ENCODE results near the gene GAR1.

DNA sequence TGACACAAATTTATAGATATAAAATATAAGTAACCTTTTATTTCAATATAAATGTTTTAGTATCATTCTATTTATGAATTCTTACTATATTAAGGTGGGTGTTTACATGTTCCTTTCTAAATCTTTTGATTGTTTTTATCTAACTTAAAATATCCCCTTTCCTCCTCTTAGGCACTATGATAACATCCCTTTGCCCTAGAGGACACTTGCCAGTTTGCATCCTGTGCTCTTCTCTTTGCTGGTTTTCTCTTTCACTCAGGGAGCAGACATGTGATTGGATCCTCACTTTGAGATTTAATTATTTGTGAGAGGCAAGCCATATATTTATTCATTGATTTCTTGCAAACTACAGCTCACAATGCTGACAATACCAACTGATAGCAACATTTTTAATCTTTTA is 48.6 kb downstream of the GAR1 start:
- TF ChIP-seq POLR2A (IDR thresholded peaks at IDR 0.05; ENCODE audit: borderline replicate concordance, extremely low read depth, insufficient read depth, insufficient read length) (no peak), POLR2AphosphoS5 (IDR thresholded peaks at IDR 0.05; ENCODE audit: low read depth, low read length) (no peak), ZNF274 (IDR thresholded peaks at IDR 0.05; ENCODE audit: low read depth, low read length) (no peak), CEBPB (IDR thresholded peaks at IDR 0.05; ENCODE audit: low read depth) (no peak), SRF (IDR thresholded peaks at IDR 0.05; ENCODE audit: low read depth) (no peak), ZFX (IDR thresholded peaks at IDR 0.05) (no peak), EZH2 (IDR thresholded peaks at IDR 0.05) (no peak), EZH2phosphoT487 (IDR thresholded peaks at IDR 0.05; ENCODE audit: borderline replicate concordance) (no peak), SIN3A (IDR thresholded peaks at IDR 0.05; ENCODE audit: low read depth) (no peak), ELF1 (IDR thresholded peaks at IDR 0.05; ENCODE audit: borderline replicate concordance, low read depth) (no peak)
- TF ChIP-seq, protein P1, sequence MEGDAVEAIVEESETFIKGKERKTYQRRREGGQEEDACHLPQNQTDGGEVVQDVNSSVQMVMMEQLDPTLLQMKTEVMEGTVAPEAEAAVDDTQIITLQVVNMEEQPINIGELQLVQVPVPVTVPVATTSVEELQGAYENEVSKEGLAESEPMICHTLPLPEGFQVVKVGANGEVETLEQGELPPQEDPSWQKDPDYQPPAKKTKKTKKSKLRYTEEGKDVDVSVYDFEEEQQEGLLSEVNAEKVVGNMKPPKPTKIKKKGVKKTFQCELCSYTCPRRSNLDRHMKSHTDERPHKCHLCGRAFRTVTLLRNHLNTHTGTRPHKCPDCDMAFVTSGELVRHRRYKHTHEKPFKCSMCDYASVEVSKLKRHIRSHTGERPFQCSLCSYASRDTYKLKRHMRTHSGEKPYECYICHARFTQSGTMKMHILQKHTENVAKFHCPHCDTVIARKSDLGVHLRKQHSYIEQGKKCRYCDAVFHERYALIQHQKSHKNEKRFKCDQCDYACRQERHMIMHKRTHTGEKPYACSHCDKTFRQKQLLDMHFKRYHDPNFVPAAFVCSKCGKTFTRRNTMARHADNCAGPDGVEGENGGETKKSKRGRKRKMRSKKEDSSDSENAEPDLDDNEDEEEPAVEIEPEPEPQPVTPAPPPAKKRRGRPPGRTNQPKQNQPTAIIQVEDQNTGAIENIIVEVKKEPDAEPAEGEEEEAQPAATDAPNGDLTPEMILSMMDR (IDR thresholded peaks at IDR 0.05 in 2 of 3, conservative IDR thresholded peaks at IDR 0.05 in 1 of 3; ENCODE audit: borderline replicate concordance in 1 of 3, insufficient read depth in 1 of 3, low read depth in 2 of 3, low read length in 2 of 3) = no peak
- TF ChIP-seq, protein P2, sequence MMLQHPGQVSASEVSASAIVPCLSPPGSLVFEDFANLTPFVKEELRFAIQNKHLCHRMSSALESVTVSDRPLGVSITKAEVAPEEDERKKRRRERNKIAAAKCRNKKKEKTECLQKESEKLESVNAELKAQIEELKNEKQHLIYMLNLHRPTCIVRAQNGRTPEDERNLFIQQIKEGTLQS (IDR thresholded peaks at IDR 0.05) = no peak

All from HCT116 (cell line).